Activated naive CD8-positive, alpha-beta T cell treated with anti-CD3 and anti-CD28 coated beads, Interleukin-2, amount 10 ng/mL, durations not matched to agents 7 days and 5 days (primary cell): Measurements from ENCODE around the gene OTOGL. TPM values are rescaled to one million over a fixed set of nuclear protein-coding genes. Genes with fewer than 3 reads are reported as not detected.
A peak's percentile ranks its signal among the peaks of the same experiment; 100 is the strongest.
"Not testable (repeated sequence)": the region's sequence is repeated elsewhere in the genome, so short reads cannot be mapped to it uniquely, and the experiment has no call there.

Source experiments
- ATAC-seq: fragments of 150-1000 bp; cut with Tn5 transposase; one replicate; pipeline ENCODE4 v1.10.0; 2021; ENCODE audit warnings: low read depth, moderate library complexity
- POLR2A ChIA-PET: fragments of 350-600 bp; sonication (Branson Sonifier 250); formaldehyde crosslinking; loops from one replicate; lab custom pipeline; 2021; ENCODE audit warnings: antibody characterized with exemption; lab: Charles Lee
- DNase-seq: peaks from one replicate; pipeline ENCODE4 v3.0.0; 2021
- H3K27ac Mint-ChIP-seq: one replicate; pipeline ENCODE4 v1.8.0; 2022; ENCODE audit warnings: mild to moderate bottlenecking, mixed read lengths
- H3K27me3 Mint-ChIP-seq: one replicate; pipeline ENCODE4 v1.8.0; 2022; ENCODE audit warnings: mild to moderate bottlenecking, moderate library complexity, mixed read lengths
- H3K36me3 Mint-ChIP-seq: one replicate; pipeline ENCODE4 v1.8.0; 2021; ENCODE audit warnings: mild to moderate bottlenecking, mixed read lengths
- H3K4me1 Mint-ChIP-seq: one replicate; pipeline ENCODE4 v1.8.0; 2021; ENCODE audit warnings: mixed read lengths
- H3K4me3 Mint-ChIP-seq: one replicate; pipeline ENCODE4 v1.8.0; 2022; ENCODE audit warnings: mild to moderate bottlenecking, moderate library complexity, mixed read lengths
- H3K9me3 Mint-ChIP-seq: one replicate; pipeline ENCODE4 v1.8.0; 2021; ENCODE audit warnings: mixed read lengths
- total RNA-seq, 2 experiments: library from RNA; stranded (reverse); gene quantifications; one replicate each; pipeline ENCODE4 v1.2.3, GENCODE V29; 2021

The OTOGL gene
- total RNA-seq = not detected

- H3K4me3 Mint-ChIP-seq = no peak within 1 kb of the TSS
- H3K4me1 Mint-ChIP-seq = no peaks in the 10 kb centered on the region
- no peak within 1 kb of the TSS for H3K27ac Mint-ChIP-seq
- H3K36me3 Mint-ChIP-seq = no peaks in the 10 kb centered on the region
- no peaks in the 10 kb centered on the region for H3K9me3 Mint-ChIP-seq
- ATAC-seq = no peak
- no peak for DNase-seq
- H3K27me3 Mint-ChIP-seq = peaks cover 3% of the 10 kb centered on the region
- POLR2A ChIA-PET = no interaction called here
These were observed at the start of gene OTOGL for GRCh38 chr12:80099259-80099658. OTOGL (plus strand) TSS chr12:80099537; CDS start chr12:80209432, 109,895 bp downstream.

GRCh38 chr12:80050236-80050635 lies 49.1 kb upstream of the OTOGL start:
- H3K4me3 Mint-ChIP-seq = no peak overlapping the region
- no peaks in the 10 kb centered on the region for H3K36me3 Mint-ChIP-seq
- no peak overlapping the region for H3K27ac Mint-ChIP-seq
- ATAC-seq (no peak), DNase-seq (no peak)
- peaks cover 5% of the 10 kb centered on the region for H3K27me3 Mint-ChIP-seq
- POLR2A ChIA-PET = no interaction called here
- no peaks in the 10 kb centered on the region for H3K4me1 Mint-ChIP-seq
- no peaks in the 10 kb centered on the region for H3K9me3 Mint-ChIP-seq

- Mint-ChIP-seq H3K36me3 (no peaks in the 10 kb centered on the region), H3K4me1 (no peaks in the 10 kb centered on the region), H3K27me3 (peaks cover 5% of the 10 kb centered on the region), H3K4me3 (no peak overlapping the region), H3K9me3 (no peaks in the 10 kb centered on the region), H3K27ac (no peak overlapping the region)
- DNase-seq (no peak), ATAC-seq (no peak)
- POLR2A ChIA-PET = no interaction called here
These were observed 46.1 kb upstream of the OTOGL start for GRCh38 chr12:80053051-80053790.

GRCh38 chr12:80056232-80056631 lies 43.1 kb upstream of the OTOGL start:
- H3K4me3 Mint-ChIP-seq = no peak overlapping the region
- POLR2A ChIA-PET = no interaction called here
- no peak for DNase-seq
- no peak for ATAC-seq
- no peaks in the 10 kb centered on the region for H3K4me1 Mint-ChIP-seq
- no peaks in the 10 kb centered on the region for H3K9me3 Mint-ChIP-seq
- no peaks in the 10 kb centered on the region for H3K36me3 Mint-ChIP-seq
- H3K27ac Mint-ChIP-seq = no peak overlapping the region
- H3K27me3 Mint-ChIP-seq = no peaks in the 10 kb centered on the region

GRCh38 chr12:80056845-80057244 lies 42.5 kb upstream of the OTOGL start:
- Mint-ChIP-seq H3K36me3 (no peaks in the 10 kb centered on the region), H3K4me1 (no peaks in the 10 kb centered on the region), H3K9me3 (no peaks in the 10 kb centered on the region), H3K4me3 (no peak overlapping the region), H3K27ac (no peak overlapping the region), H3K27me3 (no peaks in the 10 kb centered on the region)
- no peak for DNase-seq
- ATAC-seq = no peak
- POLR2A ChIA-PET = no interaction called here

- Mint-ChIP-seq H3K9me3 (no peaks in the 10 kb centered on the region), H3K36me3 (no peaks in the 10 kb centered on the region), H3K4me1 (no peaks in the 10 kb centered on the region), H3K4me3 (no peak overlapping the region), H3K27me3 (peaks cover 2% of the 10 kb centered on the region), H3K27ac (no peak overlapping the region)
- POLR2A ChIA-PET = no interaction called here
- ATAC-seq (no peak), DNase-seq (no peak)
These were observed 40.8 kb upstream of the OTOGL start for GRCh38 chr12:80058586-80058985.

- no peak for DNase-seq
- POLR2A ChIA-PET = no interaction called here
- H3K27me3 Mint-ChIP-seq = peaks cover 2% of the 10 kb centered on the region
These were observed 40.2 kb upstream of the OTOGL start for GRCh38 chr12:80059102-80059501.

GRCh38 chr12:80059875-80060274 lies 39.5 kb upstream of the OTOGL start:
- ATAC-seq (no peak), DNase-seq (no peak)
- POLR2A ChIA-PET = no interaction called here
- H3K36me3 Mint-ChIP-seq = no peaks in the 10 kb centered on the region
- H3K4me3 Mint-ChIP-seq = no peak overlapping the region
- peaks cover 2% of the 10 kb centered on the region for H3K27me3 Mint-ChIP-seq
- H3K4me1 Mint-ChIP-seq = no peaks in the 10 kb centered on the region
- H3K27ac Mint-ChIP-seq = no peak overlapping the region
- no peaks in the 10 kb centered on the region for H3K9me3 Mint-ChIP-seq

More at GRCh38 chr12:80059102-80059501, 40.2 kb upstream of the OTOGL start:
- no peak overlapping the region for H3K4me3 Mint-ChIP-seq
- no peaks in the 10 kb centered on the region for H3K9me3 Mint-ChIP-seq
- no peak overlapping the region for H3K27ac Mint-ChIP-seq
- no peaks in the 10 kb centered on the region for H3K4me1 Mint-ChIP-seq
- ATAC-seq = no peak
- no peaks in the 10 kb centered on the region for H3K36me3 Mint-ChIP-seq

GRCh38 chr12:80064269-80064668 lies 35.1 kb upstream of the OTOGL start:
- H3K27ac Mint-ChIP-seq = no peak overlapping the region
- POLR2A ChIA-PET = no interaction called here
- DNase-seq (no peak), ATAC-seq (no peak)
- no peaks in the 10 kb centered on the region for H3K9me3 Mint-ChIP-seq
- no peaks in the 10 kb centered on the region for H3K4me1 Mint-ChIP-seq
- H3K4me3 Mint-ChIP-seq = no peak overlapping the region
- peaks cover 2% of the 10 kb centered on the region for H3K27me3 Mint-ChIP-seq
- no peaks in the 10 kb centered on the region for H3K36me3 Mint-ChIP-seq

GRCh38 chr12:80064951-80065350 lies 34.4 kb upstream of the OTOGL start:
- ATAC-seq = no peak
- Mint-ChIP-seq H3K27ac (no peak overlapping the region), H3K27me3 (peaks cover 2% of the 10 kb centered on the region), H3K4me1 (no peaks in the 10 kb centered on the region), H3K36me3 (no peaks in the 10 kb centered on the region), H3K9me3 (no peaks in the 10 kb centered on the region), H3K4me3 (no peak overlapping the region)
- DNase-seq = no peak
- POLR2A ChIA-PET = no interaction called here

- Mint-ChIP-seq H3K4me3 (no peak overlapping the region), H3K4me1 (no peaks in the 10 kb centered on the region), H3K36me3 (no peaks in the 10 kb centered on the region), H3K27ac (no peak overlapping the region), H3K9me3 (no peaks in the 10 kb centered on the region), H3K27me3 (no peaks in the 10 kb centered on the region)
- ATAC-seq = no peak
- POLR2A ChIA-PET = no interaction called here
- DNase-seq = no peak
These were observed 31.2 kb upstream of the OTOGL start for GRCh38 chr12:80068173-80068572.

- H3K9me3 Mint-ChIP-seq, H3K4me1 Mint-ChIP-seq, H3K27me3 Mint-ChIP-seq, H3K36me3 Mint-ChIP-seq, POLR2A ChIA-PET: not testable (repeated sequence)
- peak; percentile 96 for ATAC-seq
- peak; percentile 56 for DNase-seq
- peak overlapping the region; percentile 18 for H3K4me3 Mint-ChIP-seq
- H3K27ac Mint-ChIP-seq = peak overlapping the region; percentile 39
These were observed 15.3 kb upstream of the OTOGL start for GRCh38 chr12:80083892-80084614.

GRCh38 chr12:80086025-80086424 lies 13.3 kb upstream of the OTOGL start:
- no peak for ATAC-seq
- peaks cover 10% of the 10 kb centered on the region for H3K4me1 Mint-ChIP-seq

More at GRCh38 chr12:80086025-80086424, 13.3 kb upstream of the OTOGL start:
- no peak overlapping the region for H3K27ac Mint-ChIP-seq
- H3K9me3 Mint-ChIP-seq = peaks cover 7% of the 10 kb centered on the region
- H3K36me3 Mint-ChIP-seq = peaks cover 9% of the 10 kb centered on the region
- peaks cover 2% of the 10 kb centered on the region for H3K27me3 Mint-ChIP-seq
- POLR2A ChIA-PET = no interaction called here
- no peak for DNase-seq
- H3K4me3 Mint-ChIP-seq = no peak overlapping the region
